ENCODE results near the gene PHC1. TPM values are rescaled to one million over a fixed set of nuclear protein-coding genes. Genes with fewer than 3 reads are reported as not detected.

PHC1 gene
- total RNA-seq, 4 donors from 2014 or later, result 28.8 to 87.0 (median 37.6) TPM

GRCh38 chr12:8949342-8950220 lies 35.3 kb downstream of the PHC1 start, which contains the start of gene M6PR:
Gene M6PR, minus strand, starts transcription at chr12:8949645. Its CDS starts 3,241 bp downstream, at chr12:8946404.
- Histone ChIP-seq H3K4me1 (peaks cover 0 to 43% (median 11%) of the 10 kb centered on the region in 4 donors), H3K9me3 (no peaks in the 10 kb centered on the region), H3K36me3 (peaks cover 0 to 24% (median 14%) of the 10 kb centered on the region in 3 donors), H3K4me3 (peak within 1 kb of the TSS; percentile 80 to 83 (median 82)), H3K27me3 (no peaks in the 10 kb centered on the region), H3K27ac (peak within 1 kb of the TSS; percentile 98 to 99 (median 98))
- peak; percentile 80 to 93 for DNase-seq (ENCODE audit: low spot score in 2 of 2)
- TF ChIP-seq EP300 (IDR thresholded peaks at IDR 0.05) (peak; percentile 89 to 91), POLR2A (IDR thresholded peaks at IDR 0.05) (peak; percentile 76 to 85)
- TF ChIP-seq, protein P1, sequence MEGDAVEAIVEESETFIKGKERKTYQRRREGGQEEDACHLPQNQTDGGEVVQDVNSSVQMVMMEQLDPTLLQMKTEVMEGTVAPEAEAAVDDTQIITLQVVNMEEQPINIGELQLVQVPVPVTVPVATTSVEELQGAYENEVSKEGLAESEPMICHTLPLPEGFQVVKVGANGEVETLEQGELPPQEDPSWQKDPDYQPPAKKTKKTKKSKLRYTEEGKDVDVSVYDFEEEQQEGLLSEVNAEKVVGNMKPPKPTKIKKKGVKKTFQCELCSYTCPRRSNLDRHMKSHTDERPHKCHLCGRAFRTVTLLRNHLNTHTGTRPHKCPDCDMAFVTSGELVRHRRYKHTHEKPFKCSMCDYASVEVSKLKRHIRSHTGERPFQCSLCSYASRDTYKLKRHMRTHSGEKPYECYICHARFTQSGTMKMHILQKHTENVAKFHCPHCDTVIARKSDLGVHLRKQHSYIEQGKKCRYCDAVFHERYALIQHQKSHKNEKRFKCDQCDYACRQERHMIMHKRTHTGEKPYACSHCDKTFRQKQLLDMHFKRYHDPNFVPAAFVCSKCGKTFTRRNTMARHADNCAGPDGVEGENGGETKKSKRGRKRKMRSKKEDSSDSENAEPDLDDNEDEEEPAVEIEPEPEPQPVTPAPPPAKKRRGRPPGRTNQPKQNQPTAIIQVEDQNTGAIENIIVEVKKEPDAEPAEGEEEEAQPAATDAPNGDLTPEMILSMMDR (IDR thresholded peaks at IDR 0.05), result peak in 4 of 5 experiments; percentile 24 to 47 (median 43)
- 0% methylated on average over 65 to 66 of the region's 66 CpGs for WGBS, 2 donors

GRCh38 chr12:8950221-8950527 lies 35.9 kb downstream of the PHC1 start:
- Histone ChIP-seq H3K27me3 (no peaks in the 10 kb centered on the region), H3K4me1 (peaks cover 0 to 43% (median 11%) of the 10 kb centered on the region in 4 donors), H3K9me3 (no peaks in the 10 kb centered on the region), H3K27ac (peak overlapping the region; percentile 98 to 99 (median 98)), H3K4me3 (peak overlapping the region; percentile 80 to 83 (median 82)), H3K36me3 (peaks cover 0 to 19% (median 8%) of the 10 kb centered on the region in 3 donors)
- no peak for DNase-seq (ENCODE audit: low spot score in 2 of 2)
- 1 to 2% methylated on average over 7 of the region's 7 CpGs for WGBS, 2 donors
- TF ChIP-seq, protein P1 (IDR thresholded peaks at IDR 0.05), result no peak

GRCh38 chr12:8950702-8951478 lies 36.6 kb downstream of the PHC1 start:
- no peak for DNase-seq (ENCODE audit: low spot score in 2 of 2)
- Histone ChIP-seq H3K4me3 (peak overlapping the region; percentile 80 to 83 (median 82)), H3K9me3 (no peaks in the 10 kb centered on the region), H3K27ac (peak overlapping the region; percentile 98 to 99 (median 98)), H3K36me3 (peaks cover 0 to 11% (median 1%) of the 10 kb centered on the region in 3 donors), H3K27me3 (no peaks in the 10 kb centered on the region), H3K4me1 (peaks cover 0 to 43% (median 11%) of the 10 kb centered on the region in 4 donors)
- whole genome bisulfite sequencing, 2 donors, result 16 to 22% methylated on average over 9 of the region's 9 CpGs
- TF ChIP-seq EP300 (IDR thresholded peaks at IDR 0.05), result no peak
- no peak for TF ChIP-seq POLR2A (IDR thresholded peaks at IDR 0.05)
- TF ChIP-seq, protein P1 (IDR thresholded peaks at IDR 0.05), result peak in 1 of 5 experiments; percentile 4

- Histone ChIP-seq H3K27me3 (no peaks in the 10 kb centered on the region), H3K4me3 (no peak overlapping the region), H3K27ac (no peak overlapping the region), H3K9me3 (no peaks in the 10 kb centered on the region), H3K36me3 (peaks cover 0 to 15% (median 0%) of the 10 kb centered on the region in 3 donors), H3K4me1 (peaks cover 0 to 39% (median 11%) of the 10 kb centered on the region in 4 donors)
- no peak for TF ChIP-seq EP300 (IDR thresholded peaks at IDR 0.05)
- TF ChIP-seq POLR2A (IDR thresholded peaks at IDR 0.05), result no peak
- TF ChIP-seq, protein P1 (IDR thresholded peaks at IDR 0.05), result no peak
- 56 to 69% methylated on average over 1 of the region's 1 CpG for WGBS, 2 donors
- no peak for DNase-seq (ENCODE audit: low spot score in 2 of 2)
These were observed 37.4 kb downstream of the PHC1 start for GRCh38 chr12:8951744-8952143.
